Rectal smooth muscle tissue (tissue), 1 donor: ENCODE measurements around the gene FOXA2.
"Not testable (repeated sequence)": the region's sequence is repeated elsewhere in the genome, so short reads cannot be mapped to it uniquely, and the experiment has no call there.

Experiments
- H3K27ac ChIP-seq: one replicate; pipeline ENCODE4 v1.7.0; 2013; ENCODE audit warnings: low read depth, low read length, inconsistent platforms
- H3K27me3 ChIP-seq: one replicate; pipeline ENCODE4 v1.7.0; 2013; ENCODE audit warnings: low read length; ENCODE audit not compliant: control insufficient read depth, insufficient read depth
- H3K36me3 ChIP-seq: one replicate; pipeline ENCODE4 v1.7.0; 2013; ENCODE audit warnings: low read length; ENCODE audit not compliant: control insufficient read depth, insufficient read depth
- H3K4me1 ChIP-seq: one replicate; pipeline ENCODE4 v1.7.0; 2013; ENCODE audit warnings: low read length; ENCODE audit not compliant: control insufficient read depth, insufficient read depth
- H3K4me3 ChIP-seq: one replicate; pipeline ENCODE4 v1.7.0; 2013; ENCODE audit warnings: low read length
- H3K9ac ChIP-seq: one replicate; pipeline ENCODE4 v1.7.0; 2013; ENCODE audit warnings: low read length

The FOXA2 gene

DNA sequence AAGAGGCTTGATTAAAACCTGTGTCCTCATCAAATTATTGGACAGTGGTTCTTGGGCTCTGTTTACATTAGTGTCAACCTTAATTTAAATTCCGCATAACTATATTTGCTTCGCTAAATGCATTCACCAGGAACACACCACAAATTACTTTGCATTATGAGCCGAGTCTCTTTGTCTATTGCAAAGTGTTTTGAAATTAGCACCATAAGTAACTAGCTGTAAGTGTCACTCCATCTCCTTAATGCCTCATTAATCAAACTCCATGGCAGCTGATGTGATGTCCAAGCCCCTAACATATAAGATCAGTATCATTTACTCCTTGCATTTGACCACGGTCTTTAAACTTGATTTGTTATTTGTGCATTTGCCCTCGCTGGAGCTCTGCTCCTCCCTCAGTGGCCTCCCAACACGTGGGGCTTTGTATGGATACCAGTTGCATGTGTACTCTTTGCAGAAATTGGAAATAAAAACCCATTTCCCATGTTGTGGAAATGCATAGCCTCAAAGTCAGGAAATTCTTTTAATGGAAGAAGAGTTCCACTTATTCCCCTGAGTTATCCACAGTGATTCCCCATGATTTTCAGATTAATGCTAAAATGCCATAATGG is 24.6 kb downstream of the FOXA2 start:
- Histone ChIP-seq H3K36me3 (no peaks in the 10 kb centered on the region), H3K9ac (no peak overlapping the region), H3K27me3 (no peaks in the 10 kb centered on the region), H3K4me1 (no peaks in the 10 kb centered on the region), H3K4me3 (no peak overlapping the region), H3K27ac (no peak overlapping the region)

DNA sequence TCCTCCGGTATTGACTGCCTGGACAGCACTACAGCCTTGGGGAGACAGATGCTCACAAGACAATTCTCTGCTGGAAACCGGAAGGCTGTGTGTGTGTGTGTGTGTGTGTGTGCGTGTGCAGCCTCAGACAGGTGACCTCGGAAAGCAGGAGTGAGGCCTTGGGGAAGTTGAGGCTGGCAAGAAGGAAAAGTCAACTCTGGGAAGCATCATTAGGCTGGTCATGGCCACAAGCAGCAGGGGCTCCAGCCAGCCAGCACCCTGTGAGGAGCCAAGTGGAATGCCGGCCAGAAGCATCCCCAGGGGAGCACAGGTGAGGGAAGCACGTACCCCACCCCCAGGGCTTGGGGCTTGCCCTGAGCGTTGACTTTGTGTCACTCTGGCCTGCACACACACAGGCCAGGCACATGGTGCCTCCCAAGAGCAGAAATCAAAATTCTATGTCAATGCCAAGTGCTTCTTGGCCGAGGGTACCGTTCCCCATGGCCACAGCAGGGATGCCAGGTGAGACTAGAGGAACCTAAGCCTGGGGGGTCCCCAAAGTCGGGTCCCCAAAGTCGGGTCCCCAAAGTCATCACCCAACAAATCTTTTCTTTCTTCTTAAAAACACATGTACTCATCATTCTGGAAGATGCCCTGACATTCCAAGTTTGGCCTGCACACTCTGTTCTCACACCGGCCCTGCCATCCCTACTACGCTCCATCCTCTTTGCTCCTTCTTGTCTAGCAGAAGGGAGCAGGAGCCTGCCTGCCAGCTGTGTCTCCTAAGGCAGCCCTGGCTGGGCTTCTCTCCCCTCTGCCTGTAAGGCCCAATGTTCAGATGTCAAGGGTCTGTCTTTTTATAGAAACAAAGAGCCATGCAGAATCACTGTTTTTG is 26.7 kb downstream of the FOXA2 start:
- Histone ChIP-seq H3K27me3 (peaks cover 3% of the 10 kb centered on the region), H3K9ac (no peak overlapping the region), H3K27ac (no peak overlapping the region), H3K36me3 (no peaks in the 10 kb centered on the region), H3K4me1 (no peaks in the 10 kb centered on the region), H3K4me3 (no peak overlapping the region)

DNA sequence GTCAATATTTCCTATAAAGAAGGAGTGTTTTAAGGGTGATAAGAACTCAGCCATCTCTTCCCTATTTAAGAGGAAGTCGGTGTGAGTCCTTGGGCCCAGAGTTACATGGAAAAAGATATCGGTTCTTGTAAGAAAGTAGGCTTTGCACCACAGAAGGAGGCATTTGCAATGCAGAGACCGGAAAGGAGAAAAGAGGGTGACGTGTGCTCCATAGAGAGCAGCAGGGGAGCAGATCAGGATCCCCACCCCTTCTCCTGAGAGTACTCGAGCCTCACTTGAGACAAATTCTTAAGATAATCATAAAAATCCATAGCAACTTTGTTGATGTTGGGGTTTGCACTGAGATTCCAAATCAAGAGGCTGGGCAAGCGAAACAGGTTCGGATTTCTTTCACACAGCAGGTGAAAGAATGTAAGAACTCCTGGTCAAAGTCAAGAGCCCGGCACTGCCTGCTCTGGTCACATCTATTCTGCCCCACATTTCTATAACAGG is 27.8 kb downstream of the FOXA2 start:
- Histone ChIP-seq H3K9ac (no peak overlapping the region), H3K4me1 (no peaks in the 10 kb centered on the region), H3K36me3 (no peaks in the 10 kb centered on the region), H3K4me3 (no peak overlapping the region), H3K27ac (no peak overlapping the region), H3K27me3 (peaks cover 3% of the 10 kb centered on the region)

GRCh38 chr20:22555791-22556564 is 28.4 kb downstream of the FOXA2 start:
- H3K36me3 ChIP-seq = no peaks in the 10 kb centered on the region
- no peak overlapping the region for H3K4me3 ChIP-seq
- H3K4me1 ChIP-seq = no peaks in the 10 kb centered on the region
- peaks cover 3% of the 10 kb centered on the region for H3K27me3 ChIP-seq
- no peak overlapping the region for H3K27ac ChIP-seq
- H3K9ac ChIP-seq = no peak overlapping the region

GRCh38 chr20:22554391-22554790 is 30.0 kb downstream of the FOXA2 start:
- peaks cover 3% of the 10 kb centered on the region for H3K27me3 ChIP-seq
- no peaks in the 10 kb centered on the region for H3K4me1 ChIP-seq
- no peak overlapping the region for H3K27ac ChIP-seq
- H3K4me3 ChIP-seq = no peak overlapping the region
- no peaks in the 10 kb centered on the region for H3K36me3 ChIP-seq
- H3K9ac ChIP-seq = no peak overlapping the region

DNA sequence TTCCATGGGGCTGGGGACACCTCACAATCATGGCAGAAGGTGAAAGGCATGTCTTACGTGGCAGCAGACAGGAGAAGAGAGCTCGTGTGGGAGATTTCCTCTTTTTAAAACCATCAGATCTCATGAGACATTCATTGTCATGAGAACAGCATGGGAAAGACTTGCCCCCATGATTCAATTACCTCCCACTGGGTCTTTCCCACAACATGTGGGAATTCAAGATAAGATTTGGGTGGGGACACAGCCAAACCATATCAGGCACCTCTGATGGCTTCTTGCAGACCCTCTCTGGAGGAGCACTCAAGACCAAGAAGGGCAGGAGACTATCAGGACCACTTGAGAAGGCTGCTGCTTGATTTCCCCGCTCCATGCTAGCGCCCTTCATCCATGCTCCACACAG is 33.9 kb downstream of the FOXA2 start:
- H3K9ac ChIP-seq, H3K27ac ChIP-seq, H3K36me3 ChIP-seq, H3K27me3 ChIP-seq, H3K4me3 ChIP-seq, H3K4me1 ChIP-seq: not testable (repeated sequence)

GRCh38 chr20:22548040-22548439 is 36.3 kb downstream of the FOXA2 start:
- Histone ChIP-seq H3K27ac (no peak overlapping the region), H3K27me3 (peaks cover 1% of the 10 kb centered on the region), H3K36me3 (no peaks in the 10 kb centered on the region), H3K4me3 (no peak overlapping the region), H3K9ac (no peak overlapping the region), H3K4me1 (no peaks in the 10 kb centered on the region)

- Histone ChIP-seq H3K27me3 (no peaks in the 10 kb centered on the region), H3K27ac (no peak overlapping the region), H3K4me1 (no peaks in the 10 kb centered on the region), H3K9ac (no peak overlapping the region), H3K36me3 (no peaks in the 10 kb centered on the region), H3K4me3 (no peak overlapping the region)
These were observed 38.0 kb downstream of the FOXA2 start for GRCh38 chr20:22546344-22546743.

- peaks cover 2% of the 10 kb centered on the region for H3K27me3 ChIP-seq
- H3K27ac ChIP-seq = no peak overlapping the region
- H3K4me3 ChIP-seq = no peak overlapping the region
- H3K36me3 ChIP-seq = no peaks in the 10 kb centered on the region
- H3K9ac ChIP-seq = no peak overlapping the region
- H3K4me1 ChIP-seq = no peaks in the 10 kb centered on the region
These were observed 39.3 kb downstream of the FOXA2 start for GRCh38 chr20:22545045-22545444.

- Histone ChIP-seq H3K27ac (no peak overlapping the region), H3K4me1 (no peaks in the 10 kb centered on the region), H3K27me3 (peaks cover 2% of the 10 kb centered on the region), H3K4me3 (no peak overlapping the region), H3K36me3 (no peaks in the 10 kb centered on the region), H3K9ac (no peak overlapping the region)
These were observed 39.9 kb downstream of the FOXA2 start for GRCh38 chr20:22544462-22544861.

DNA sequence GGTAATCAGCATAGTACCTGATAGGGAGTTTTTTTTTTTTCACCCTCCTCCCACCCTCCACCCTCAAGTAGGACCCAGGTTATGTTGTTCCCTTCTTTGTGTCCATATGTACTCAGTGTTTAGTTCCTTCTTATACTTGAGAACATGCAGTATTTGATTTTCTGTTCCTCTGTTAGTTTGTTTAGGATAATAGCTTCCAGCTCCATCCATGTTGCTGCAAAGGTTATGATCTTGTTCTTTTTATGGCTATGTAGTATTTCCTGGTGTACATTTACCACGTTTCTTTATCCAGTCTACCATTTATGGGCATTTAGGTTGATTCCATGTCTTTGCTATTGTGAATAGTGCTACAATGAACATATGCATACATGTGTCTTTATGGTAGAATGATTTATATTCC is 41.9 kb downstream of the FOXA2 start:
- Histone ChIP-seq H3K9ac (no peak overlapping the region), H3K36me3 (no peaks in the 10 kb centered on the region), H3K4me1 (no peaks in the 10 kb centered on the region), H3K27me3 (peaks cover 2% of the 10 kb centered on the region), H3K4me3 (no peak overlapping the region), H3K27ac (no peak overlapping the region)

DNA sequence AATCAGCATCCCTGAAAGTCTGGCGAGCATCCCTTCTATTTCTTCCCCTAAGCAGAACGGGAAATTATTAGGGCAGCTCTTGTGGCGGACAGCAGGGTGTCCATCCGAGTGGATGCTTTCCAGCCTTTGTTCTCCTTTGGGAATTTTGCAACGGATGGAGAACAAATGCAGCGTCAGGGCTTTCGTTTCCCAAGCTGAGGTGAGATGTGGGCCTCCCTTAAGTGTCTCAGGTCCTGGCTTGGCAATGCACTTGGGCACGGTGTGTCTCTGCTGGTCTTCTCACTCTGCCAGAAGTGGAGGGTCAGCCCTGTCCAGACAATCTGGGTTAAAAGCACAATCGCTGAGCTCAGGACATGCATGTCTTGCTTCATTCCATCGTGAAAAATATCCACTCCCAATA is 43.5 kb downstream of the FOXA2 start:
- Histone ChIP-seq H3K36me3 (no peaks in the 10 kb centered on the region), H3K4me1 (no peaks in the 10 kb centered on the region), H3K9ac (no peak overlapping the region), H3K27ac (no peak overlapping the region), H3K27me3 (peaks cover 2% of the 10 kb centered on the region), H3K4me3 (no peak overlapping the region)
